ENCODE data around the gene ING3.
"Not testable (repeated sequence)": the region's sequence is repeated elsewhere in the genome, so short reads cannot be mapped to it uniquely, and the experiment has no call there.

The ING3 gene

DNA sequence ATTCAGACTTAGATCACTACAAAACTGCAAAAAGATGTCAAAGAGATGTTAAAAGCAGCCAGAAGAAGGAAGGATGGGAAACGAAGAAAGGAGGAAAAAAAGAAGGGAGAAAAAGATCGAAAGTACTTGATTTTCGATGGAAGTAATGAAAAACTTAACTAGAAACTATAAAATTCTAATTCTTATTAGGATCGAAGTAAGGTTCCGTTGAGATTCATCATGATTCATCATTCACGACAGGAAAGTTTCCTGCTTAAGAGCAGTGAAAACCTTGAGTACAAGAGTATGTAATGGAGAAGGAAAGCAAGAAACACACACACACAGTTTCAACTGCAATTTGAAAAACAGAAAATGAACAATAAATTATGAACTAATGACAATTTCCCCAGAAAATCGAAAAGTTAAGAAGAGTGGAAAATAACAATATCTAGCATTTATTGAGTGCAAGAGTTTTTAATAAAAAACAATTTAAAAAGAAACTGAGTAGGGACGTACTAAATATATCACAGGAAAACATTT, 1.1 kb upstream of the ING3 start:
- intact Hi-C loops (cut with DNase I), result loop anchor here (5.0 kb wide), 1 partner anchor 92 kb away; the partner anchor contains the start of gene TSPAN12
- DNase-seq, result no peak

DNA sequence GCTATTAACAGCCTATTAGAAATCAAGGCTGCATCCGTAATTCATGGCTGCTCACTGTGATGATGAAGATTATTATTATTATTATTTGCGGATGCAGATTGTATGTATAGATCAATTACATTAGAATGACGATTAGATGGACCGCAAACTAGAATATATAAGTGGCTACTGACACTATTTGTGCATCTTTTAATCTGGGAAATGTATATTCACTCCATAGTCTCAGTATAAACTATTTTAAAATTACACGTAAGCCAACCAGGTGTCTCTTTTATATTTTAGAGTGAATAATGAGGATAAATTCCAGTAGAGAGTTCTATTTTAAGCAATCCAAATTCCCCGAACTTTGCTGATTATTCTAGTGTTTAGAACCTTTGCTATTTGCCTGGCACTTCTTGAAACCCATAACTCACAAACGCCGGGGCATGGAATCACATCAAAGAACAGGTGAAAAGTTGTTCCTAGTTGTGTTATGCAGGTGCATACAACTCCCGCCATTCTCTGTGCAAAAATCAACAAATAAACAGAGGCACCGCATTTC, 509 bp upstream of the ING3 start:
- no peak for DNase-seq
- intact Hi-C loops (cut with DNase I), result loop anchor here (5.0 kb wide), 1 partner anchor 93 kb away; the partner anchor contains the start of gene TSPAN12

DNA sequence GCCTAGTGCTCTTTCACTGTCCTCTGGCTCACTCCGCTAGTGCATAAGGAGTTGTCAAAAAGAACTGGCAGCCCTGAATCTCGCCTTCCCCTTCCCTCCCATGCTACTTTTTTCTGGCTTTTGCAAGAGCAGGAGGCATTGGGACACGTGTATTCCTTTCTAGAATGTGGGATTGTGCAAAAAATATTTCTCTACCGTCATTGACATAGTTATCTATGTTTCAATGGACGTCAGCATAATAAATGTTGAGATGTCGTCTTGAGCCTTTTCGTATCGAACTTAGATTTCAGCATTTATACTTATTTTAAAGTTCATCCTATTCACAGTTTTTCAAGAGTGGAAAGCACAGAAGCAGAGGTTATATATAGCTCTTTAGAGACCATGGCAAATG, 727 bp downstream of the ING3 start:
- intact Hi-C loops (cut with DNase I), result no loop called here
- DNase-seq, result no peak

DNA sequence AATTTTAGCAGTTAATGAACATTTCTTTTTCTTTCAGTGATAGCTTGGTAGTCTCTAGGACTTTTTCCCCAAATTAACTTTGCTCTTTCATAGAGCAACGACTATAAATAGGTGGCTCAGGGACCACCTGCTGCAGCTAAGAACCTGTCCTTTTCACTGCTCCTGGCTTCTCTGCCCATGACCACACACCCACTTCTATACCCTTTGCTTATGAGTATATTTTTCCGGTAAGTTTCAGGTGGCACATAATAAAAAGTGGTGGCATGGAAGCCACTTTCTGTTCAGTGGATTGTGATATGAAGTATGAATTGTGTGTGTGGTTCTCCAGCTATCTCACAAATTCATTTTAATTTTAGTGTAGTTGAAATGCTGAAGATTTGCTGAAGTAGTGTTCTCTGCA, 1.2 kb downstream of the ING3 start:
- DNase-seq, result no peak
- intact Hi-C loops (cut with DNase I), result no loop called here

DNA sequence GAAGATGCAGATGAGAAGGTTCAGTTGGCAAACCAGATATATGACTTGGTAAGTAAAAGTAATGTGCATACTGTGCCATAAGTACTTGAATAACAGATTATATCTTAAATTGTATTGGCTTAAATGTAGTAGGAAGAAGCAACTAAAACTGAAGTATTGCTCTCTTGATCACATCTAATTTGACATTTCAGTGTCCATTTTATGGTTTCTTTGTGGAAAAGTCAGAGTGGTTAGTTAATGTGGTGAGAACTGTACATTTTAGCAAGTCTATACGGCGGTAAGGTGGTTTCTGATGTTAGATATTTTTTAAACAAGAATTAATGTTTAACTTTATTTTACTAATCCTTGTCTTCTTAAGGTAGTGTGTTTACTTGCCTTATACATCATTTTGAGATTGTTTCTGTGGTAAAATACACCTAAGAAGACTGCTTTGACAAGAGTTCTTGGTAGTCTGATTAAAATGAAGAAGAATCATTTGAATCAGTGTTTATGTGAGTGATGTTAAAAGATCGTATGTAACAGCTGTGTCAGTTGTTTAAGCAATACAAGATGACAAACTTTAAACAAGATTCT, 5.1 kb downstream of the ING3 start:
- DNase-seq, result no peak
- intact Hi-C loops (cut with DNase I), result no loop called here

DNA sequence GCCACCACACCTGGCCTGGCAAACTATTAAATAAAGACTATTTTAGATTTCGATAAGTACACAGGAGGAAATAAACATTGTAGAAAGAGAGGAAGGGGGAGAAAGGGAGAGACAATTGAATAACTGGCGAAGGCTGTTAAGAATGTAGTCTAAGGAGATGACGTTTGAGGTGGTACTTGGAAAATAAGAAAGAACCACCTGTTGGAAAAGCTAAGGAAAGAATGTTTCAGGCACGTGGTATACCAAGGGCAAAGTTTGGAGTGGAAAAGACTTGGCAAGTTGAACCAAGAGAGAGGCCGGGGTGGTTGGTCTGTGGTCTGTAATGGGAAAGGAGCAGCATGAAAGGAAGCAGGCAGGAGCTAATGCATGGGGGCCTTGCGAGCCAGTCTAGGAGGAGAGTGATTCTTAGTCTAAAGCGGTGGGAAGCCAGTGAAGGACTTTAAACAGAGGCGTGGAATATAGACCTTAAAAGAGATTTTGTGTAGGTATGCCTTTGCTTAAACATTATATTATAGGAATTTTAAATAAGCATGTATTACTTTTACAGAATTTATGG, 9.4 kb downstream of the ING3 start:
- intact Hi-C loops (cut with DNase I), result no loop called here
- DNase-seq, result no peak

DNA sequence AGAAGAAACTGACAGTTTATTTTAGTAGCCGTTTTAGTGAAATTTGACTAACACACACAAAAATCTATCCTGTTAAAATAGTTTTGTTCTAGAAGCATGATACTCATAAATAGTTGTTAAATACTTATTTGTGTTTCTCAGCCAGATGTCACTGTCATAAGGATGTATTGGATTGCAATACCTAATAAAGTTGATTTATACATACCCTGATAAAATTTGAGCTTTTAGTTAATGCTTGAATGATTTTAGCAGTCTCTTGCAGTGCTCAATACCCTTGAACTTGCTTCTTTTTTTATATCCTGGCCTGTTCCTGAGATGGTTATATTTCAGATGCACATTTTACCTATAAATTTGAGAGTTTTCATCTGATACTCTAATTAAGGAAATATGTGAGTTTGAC, 10.1 kb downstream of the ING3 start:
- DNase-seq, result no peak
- intact Hi-C loops (cut with DNase I), result no loop called here

DNA sequence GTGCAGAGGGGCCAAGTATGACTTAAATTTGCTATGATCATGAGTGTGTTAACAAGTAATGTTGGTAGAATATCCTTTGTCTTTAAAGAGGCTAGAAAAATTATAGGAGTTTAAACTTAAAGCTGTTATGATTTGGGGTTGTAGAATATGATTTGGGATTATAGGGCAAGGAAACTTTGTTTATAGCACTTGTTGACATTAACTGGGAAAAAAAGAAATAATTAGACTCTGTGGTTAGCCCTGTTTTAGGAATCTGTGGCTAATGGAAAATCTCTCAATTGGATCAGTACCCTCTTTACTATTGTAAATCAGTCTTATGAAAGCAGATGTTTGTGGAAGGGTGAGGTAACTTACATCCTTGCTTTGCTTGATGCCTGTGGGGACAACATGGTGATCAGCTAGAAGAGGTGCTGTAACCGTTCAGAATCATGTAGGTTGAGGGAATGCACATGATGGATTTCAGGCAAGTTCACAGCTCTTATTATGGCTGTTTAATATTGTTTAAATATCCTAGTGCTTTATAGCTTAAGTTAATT, 11.1 kb downstream of the ING3 start:
- no peak for DNase-seq
- intact Hi-C loops (cut with DNase I), result no loop called here

DNA sequence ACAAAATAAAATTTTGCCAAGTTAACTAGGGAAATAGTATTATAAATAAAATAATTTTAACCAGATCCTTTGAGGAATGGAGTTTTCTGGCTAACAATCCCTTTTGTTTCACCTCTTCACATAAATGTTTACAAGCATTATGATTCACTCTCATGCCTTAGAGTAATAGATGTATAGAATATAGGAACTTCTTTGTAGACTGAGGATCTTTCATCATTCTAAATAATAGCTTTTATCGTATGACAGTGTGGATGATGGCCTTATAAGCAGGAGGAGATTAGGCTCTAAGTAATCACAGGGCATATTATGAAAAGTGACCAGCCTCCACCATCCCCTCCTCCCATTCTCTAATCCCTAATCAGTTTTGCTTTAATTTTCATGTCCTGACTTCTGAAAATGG, 13.5 kb downstream of the ING3 start:
- intact Hi-C loops (cut with DNase I), result no loop called here
- no peak for DNase-seq

DNA sequence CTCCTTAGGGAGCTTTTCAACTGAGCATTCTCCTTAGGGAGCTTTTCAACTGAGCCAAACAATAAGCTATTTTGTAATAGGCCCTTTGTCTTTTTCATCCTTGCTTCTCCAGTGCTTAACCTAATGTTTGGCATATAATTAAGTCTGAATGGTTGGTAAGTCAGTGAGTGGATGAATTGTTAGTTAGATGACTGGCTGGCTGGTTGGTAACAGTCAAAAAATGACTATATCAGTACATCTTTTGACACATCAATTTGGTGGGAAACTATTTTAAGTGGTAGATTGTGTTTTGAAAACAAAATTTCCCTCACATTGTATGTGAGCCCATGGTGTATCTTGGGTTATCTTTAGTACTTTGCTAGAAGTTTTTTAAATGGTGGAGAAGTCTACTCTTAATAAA, 16.4 kb downstream of the ING3 start:
- no peak for DNase-seq
- intact Hi-C loops (cut with DNase I), result no loop called here

DNA sequence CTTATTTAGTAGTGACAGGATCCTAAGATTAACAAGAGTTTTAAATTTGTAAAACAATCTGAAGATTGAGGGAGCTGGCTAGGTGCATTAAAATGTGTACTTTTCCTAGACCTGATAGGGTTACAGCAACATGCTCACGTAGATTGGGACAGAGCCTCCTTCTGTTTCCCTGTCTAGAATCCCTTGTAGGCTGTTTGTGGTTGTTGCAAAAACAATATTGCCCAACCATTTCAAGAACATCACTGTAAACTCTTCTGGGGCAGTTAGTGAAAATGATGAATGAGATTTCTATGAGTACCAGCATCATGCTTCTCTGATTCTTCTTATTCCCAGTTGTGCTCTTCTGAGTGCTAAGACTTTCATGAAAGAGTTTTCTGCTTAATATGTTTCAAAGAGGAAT, 23.3 kb downstream of the ING3 start:
- no peak for DNase-seq
- intact Hi-C loops (cut with DNase I), result no loop called here

DNA sequence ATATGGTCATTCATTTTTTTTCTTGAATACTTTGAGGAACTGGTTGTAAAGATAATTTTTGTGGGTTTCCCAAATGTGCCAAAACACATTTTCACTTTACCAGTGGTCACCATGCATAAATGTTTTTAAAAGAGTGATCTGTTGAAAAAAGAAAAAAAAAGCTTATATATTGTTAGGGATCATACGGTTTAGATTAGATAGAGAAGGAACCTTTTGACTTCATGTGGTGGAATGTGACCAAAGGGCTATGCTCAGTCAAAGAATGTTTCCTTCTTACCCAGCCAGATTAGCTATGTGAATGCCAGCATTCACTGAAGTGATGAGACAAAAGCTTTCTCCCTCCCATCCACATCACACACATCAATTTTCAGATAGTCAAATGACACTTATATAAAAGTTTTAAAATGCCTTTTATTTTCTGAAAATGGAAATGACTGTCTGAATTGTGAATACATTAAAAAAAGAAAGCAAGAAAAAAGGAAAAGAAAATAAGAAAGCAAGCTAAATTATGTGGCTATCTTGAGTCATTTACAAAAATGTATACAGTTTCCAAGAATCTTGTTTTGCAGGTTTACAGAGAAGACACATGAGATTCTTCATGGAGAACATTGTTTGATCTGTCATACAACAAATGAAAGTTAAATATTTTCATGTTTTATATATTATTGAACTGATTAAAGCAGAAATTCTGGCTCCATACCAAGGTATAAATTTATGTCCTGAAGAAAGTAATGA, 29.4 kb downstream of the ING3 start:
- intact Hi-C loops (cut with DNase I), result no loop called here

DNA sequence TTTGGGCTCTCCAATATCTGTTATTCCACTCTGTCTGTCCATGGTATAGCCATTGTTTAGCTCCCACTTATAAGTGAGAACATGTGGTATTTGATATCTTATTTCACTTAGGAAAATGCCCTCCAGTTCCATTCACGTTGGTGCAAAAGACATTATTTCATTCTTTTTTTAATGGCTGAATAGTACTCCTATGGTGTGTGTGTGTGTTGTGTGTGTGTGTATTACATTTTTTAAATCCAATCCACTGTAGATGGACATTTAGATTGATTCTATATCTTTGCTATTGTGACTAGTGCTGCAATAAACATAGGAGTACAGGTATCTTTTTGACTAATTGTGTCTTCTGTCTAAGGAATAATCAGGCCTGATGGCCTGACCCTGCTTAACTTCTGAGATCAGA, 30.5 kb downstream of the ING3 start:
- intact Hi-C loops (cut with DNase I), result no loop called here

More for the DNA sequence above, 29.4 kb downstream of the ING3 start:
- DNase-seq, result no peak

DNA sequence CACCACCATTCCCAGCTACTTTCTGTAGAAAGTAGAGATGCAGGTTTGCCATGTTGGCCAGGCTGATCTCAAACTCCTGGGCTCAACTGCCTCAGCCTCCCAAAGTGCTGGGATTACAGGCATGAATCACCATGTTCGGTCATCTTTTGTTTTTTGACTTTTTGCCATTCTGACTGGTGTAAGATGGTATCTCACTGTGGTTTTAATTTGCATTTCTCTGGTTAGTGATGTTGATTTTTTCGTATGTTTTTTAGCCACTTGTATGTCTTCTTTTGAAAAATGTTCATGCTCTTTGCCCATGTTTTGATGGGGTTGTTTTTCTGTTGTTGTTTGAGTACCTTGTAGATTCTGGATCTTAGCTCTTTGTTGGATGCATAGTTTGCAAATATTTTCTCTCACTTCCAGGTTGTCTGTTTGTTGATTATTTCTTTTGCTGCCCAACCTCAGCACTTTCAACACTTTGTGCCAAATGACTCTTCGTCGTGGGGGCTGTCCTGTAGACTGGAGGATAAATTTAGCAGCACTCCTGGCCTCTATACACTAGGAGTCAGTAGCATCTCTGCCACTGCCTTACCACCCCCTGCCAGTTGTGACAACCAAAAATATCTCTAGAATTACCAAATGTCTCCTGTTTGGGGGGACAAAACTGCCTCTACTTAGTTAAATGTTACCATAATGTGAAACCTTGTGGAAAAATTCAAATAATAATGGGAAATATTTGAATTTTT, 31.5 kb downstream of the ING3 start:
- intact Hi-C loops (cut with DNase I), result no loop called here
- DNase-seq, result no peak

More for the DNA sequence above, 30.5 kb downstream of the ING3 start:
- no peak for DNase-seq

DNA sequence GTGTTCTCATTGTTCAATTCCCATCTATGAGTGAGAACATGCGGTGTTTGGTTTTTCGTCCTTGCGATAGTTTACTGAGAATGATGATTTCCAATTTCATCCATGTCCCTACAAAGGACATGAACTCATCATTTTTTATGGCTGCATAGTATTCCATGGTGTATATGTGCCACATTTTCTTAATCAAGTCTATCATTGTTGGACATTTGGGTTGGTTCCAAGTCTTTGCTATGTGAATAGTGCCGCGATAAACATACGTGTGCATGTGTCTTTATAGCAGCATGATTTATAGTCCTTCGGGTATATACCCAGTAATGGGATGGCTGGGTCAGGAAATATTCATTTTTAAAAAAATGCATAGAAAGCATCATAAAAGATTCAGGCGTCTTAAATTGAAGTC, 33.0 kb downstream of the ING3 start:
- intact Hi-C loops (cut with DNase I); DNase-seq: not testable (repeated sequence)

DNA sequence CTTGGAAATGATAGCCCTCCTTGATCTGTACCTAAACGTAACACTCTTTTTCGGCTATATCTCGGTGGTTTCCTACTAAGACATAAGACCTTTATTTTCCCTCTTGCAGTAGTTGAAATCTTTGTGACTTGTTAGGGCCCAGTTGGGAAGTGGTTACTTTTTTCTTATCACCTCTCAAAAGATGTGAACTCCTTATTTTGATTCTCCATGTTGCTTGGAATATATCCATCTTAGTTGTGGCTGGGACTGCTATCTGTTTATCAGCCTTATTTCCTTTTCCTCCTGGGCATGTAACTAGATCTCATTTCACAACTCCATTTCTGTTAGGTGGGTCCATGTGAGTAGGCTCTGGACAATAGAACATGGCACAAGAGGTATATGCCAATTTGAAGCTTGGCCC, 33.8 kb downstream of the ING3 start:
- intact Hi-C loops (cut with DNase I), result no loop called here
- no peak for DNase-seq

DNA sequence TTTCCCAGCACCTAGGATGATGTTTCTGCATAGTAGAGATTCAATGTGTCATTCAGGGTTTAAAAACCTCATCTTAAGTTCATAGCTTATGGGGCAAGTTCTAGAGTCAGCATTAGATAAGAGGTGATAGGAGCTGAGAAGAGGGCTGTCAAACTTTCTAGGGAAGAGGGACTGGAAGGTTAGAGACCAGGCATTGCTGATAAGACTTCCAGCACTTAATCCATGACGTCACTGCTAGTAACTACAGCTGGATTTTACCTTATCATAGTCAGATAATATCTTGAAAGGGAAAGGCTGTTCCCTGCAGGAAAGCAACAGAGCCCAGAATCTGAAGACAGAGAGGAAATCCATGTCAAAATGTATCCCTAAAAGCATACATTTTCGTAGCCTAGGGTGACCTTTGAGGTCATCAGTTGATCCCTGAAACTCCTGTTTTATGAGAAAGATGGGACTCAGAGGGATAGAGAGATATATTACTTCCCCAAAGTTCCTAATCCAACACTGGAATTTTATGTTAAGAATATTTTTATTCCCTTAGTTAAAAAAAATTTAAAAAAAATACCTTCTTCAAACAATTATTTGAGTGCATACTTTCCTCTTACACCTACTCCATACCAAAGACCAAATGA, 34.7 kb downstream of the ING3 start:
- intact Hi-C loops (cut with DNase I), result loop anchor here (5.0 kb wide), 1 partner anchor 97 kb away; no protein-coding TSS in a partner anchor
- no peak for DNase-seq

DNA sequence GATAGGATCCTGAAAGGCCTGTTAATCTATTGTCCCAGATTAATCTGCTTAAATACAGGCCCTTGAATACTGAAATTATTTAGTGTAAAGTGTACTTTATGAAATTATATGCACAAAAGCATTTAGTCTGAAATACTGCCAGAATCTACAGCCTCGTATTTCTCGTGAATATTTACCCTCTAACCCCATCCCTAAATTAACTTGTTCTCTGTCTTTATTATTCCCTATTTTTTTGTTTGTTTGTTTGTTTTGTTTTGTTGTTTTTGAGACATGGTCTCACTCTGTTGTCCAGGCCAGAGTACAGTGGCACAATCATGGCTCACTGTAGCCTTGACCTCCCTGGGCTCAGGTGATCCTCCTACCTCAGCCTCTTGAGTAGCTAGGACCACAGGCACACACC, 35.3 kb downstream of the ING3 start:
- intact Hi-C loops (cut with DNase I), result loop anchor here (5.0 kb wide), 1 partner anchor 96 kb away; no protein-coding TSS in a partner anchor
- DNase-seq, result no peak

DNA sequence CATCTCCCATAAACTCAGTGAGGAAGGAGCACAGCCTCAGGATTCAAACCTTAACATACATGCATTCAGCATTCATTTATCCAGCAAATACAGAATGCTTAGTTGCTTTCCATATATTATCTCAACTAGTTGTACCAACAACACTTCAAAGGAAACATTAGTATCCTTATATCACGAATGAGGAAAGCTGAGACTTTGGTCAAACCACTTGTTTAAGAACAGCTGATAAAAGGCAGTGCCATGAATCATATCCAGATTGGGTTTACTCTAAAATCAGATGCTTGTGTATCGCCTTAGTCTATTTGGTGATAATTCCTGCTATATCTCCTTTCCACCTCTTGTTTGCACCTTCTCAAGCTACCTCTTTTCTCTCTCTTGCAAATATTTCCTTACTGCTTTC, 36.1 kb downstream of the ING3 start:
- intact Hi-C loops (cut with DNase I), result loop anchor here (5.0 kb wide), 1 partner anchor 96 kb away; no protein-coding TSS in a partner anchor
- DNase-seq, result no peak

All from head of caudate nucleus (tissue), 42 donors.